Measurements from ENCODE around the gene DNAJC8.

Gene DNAJC8

GRCh38 chr1:28197682-28198415 lies 35.0 kb downstream of the DNAJC8 start:
- no peak overlapping the region for H3K9ac ChIP-seq (ENCODE audit: low read length)
- H3K9me3 ChIP-seq (ENCODE audit: control insufficient read depth, low read length): no peaks in the 10 kb centered on the region
- H3K36me3 ChIP-seq (ENCODE audit: control insufficient read depth, insufficient read depth, low read length, severe bottlenecking): peaks cover 36% of the 10 kb centered on the region
- H3K4me3 ChIP-seq (ENCODE audit: low read length): no peak overlapping the region
- H3K4me1 ChIP-seq (ENCODE audit: control insufficient read depth, insufficient read depth, low read length): no peaks in the 10 kb centered on the region
- no peaks in the 10 kb centered on the region for H3K27me3 ChIP-seq (replicated peaks; ENCODE audit: control insufficient read depth, insufficient read depth, low read length)
- no peak for DNase-seq (ENCODE audit: low read depth)

DNA sequence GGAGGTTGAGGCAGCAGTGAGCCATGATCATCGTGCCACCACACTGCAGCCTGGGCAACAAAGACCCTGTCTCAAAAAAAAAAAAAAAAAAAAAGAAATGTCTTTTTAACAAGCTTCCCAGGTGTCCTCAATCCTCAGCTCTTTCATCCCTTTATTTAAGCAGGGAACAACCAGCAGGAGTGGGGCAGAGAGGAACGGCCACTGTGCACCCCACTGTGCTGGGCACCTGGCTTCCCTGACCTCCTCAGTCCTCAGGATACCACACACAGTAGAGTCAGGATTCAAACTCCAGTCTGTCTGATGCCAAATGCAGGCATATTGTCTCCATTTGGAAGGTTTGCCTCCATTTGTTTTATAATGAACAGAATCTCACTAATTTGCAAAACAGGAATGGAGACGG lies 36.5 kb downstream of the DNAJC8 start:
- no peak for DNase-seq (ENCODE audit: low read depth)
- H3K9ac ChIP-seq (ENCODE audit: low read length): no peak overlapping the region
- H3K27me3 ChIP-seq (replicated peaks; ENCODE audit: control insufficient read depth, insufficient read depth, low read length): no peaks in the 10 kb centered on the region
- H3K36me3 ChIP-seq (ENCODE audit: control insufficient read depth, insufficient read depth, low read length, severe bottlenecking): peaks cover 28% of the 10 kb centered on the region
- H3K9me3 ChIP-seq (ENCODE audit: control insufficient read depth, low read length): no peaks in the 10 kb centered on the region
- no peak overlapping the region for H3K4me3 ChIP-seq (ENCODE audit: low read length)
- H3K4me1 ChIP-seq (ENCODE audit: control insufficient read depth, insufficient read depth, low read length): no peaks in the 10 kb centered on the region

DNA sequence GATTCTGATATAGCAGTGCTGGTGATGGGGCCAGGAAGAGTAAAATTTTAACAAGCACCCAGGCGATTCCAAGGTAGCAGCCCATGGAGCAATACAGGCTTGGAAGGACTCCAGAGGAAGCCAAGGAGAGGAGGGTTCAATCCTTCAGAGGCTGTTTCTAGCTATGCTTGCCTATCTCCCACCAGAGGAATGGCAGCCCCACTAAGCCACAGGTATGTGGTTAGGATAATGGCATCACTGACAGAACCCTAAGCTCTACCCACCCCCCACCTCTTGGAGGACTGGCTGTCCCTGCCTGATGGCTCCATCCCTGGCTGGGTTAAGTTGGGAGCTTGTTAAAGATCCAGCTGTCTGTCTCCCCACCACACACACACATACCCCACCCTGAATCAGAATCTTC lies 37.0 kb downstream of the DNAJC8 start:
- Histone ChIP-seq H3K27me3 (replicated peaks; ENCODE audit: control insufficient read depth, insufficient read depth, low read length) (no peaks in the 10 kb centered on the region), H3K9me3 (ENCODE audit: control insufficient read depth, low read length) (no peaks in the 10 kb centered on the region), H3K36me3 (ENCODE audit: control insufficient read depth, insufficient read depth, low read length, severe bottlenecking) (peaks cover 23% of the 10 kb centered on the region), H3K4me1 (ENCODE audit: control insufficient read depth, insufficient read depth, low read length) (no peaks in the 10 kb centered on the region), H3K9ac (ENCODE audit: low read length) (no peak overlapping the region), H3K4me3 (ENCODE audit: low read length) (no peak overlapping the region)
- no peak for DNase-seq (ENCODE audit: low read depth)

GRCh38 chr1:28194326-28195035 lies 38.3 kb downstream of the DNAJC8 start:
- H3K4me3 ChIP-seq (ENCODE audit: low read length): no peak overlapping the region
- no peaks in the 10 kb centered on the region for H3K4me1 ChIP-seq (ENCODE audit: control insufficient read depth, insufficient read depth, low read length)
- DNase-seq (ENCODE audit: low read depth): no peak
- no peaks in the 10 kb centered on the region for H3K27me3 ChIP-seq (replicated peaks; ENCODE audit: control insufficient read depth, insufficient read depth, low read length)
- H3K36me3 ChIP-seq (ENCODE audit: control insufficient read depth, insufficient read depth, low read length, severe bottlenecking): peaks cover 11% of the 10 kb centered on the region
- H3K9me3 ChIP-seq (ENCODE audit: control insufficient read depth, low read length): no peaks in the 10 kb centered on the region
- no peak overlapping the region for H3K9ac ChIP-seq (ENCODE audit: low read length)

- Histone ChIP-seq H3K4me1 (ENCODE audit: control insufficient read depth, insufficient read depth, low read length) (no peaks in the 10 kb centered on the region), H3K36me3 (ENCODE audit: control insufficient read depth, insufficient read depth, low read length, severe bottlenecking) (peaks cover 3% of the 10 kb centered on the region), H3K9me3 (ENCODE audit: control insufficient read depth, low read length) (no peaks in the 10 kb centered on the region), H3K4me3 (ENCODE audit: low read length) (no peak overlapping the region), H3K9ac (ENCODE audit: low read length) (no peak overlapping the region), H3K27me3 (replicated peaks; ENCODE audit: control insufficient read depth, insufficient read depth, low read length) (no peaks in the 10 kb centered on the region)
- no peak for DNase-seq (ENCODE audit: low read depth)
Measured at GRCh38 chr1:28193701-28194161, 39.1 kb downstream of the DNAJC8 start.

DNA sequence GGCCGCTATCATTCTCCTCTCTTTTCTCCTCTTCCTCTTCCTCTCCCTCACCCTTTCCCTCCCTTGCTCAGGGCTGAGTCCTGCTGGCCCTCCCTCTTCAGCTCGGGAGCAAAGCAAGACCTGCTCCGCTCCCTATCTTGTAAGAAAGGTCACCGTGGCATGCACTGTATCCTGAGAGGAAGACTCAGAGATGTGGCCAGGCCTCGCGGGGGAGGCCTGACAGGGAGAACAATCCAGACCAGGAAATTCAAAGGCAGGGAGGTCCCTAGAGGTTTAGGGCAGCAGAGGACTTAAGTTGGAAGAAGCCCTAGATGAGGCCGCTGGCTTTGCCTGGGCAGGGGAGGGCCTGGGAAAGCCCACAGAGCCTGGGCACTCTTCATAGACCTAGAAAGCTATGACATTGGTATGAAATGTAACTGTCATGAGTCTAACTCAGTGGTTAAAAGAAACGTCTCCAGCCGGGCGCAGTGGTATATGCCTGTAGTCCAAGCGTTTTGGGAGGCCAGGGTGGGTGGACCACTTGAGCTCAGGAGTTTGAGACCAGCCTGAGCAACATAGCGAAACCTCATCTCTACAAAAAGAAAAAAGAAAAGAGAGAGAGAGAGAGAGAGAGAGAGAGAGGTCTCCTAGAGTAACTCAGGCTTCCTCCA lies 41.7 kb downstream of the DNAJC8 start:
- no peak overlapping the region for H3K9ac ChIP-seq (ENCODE audit: low read length)
- H3K4me1 ChIP-seq (ENCODE audit: control insufficient read depth, insufficient read depth, low read length): no peaks in the 10 kb centered on the region
- no peaks in the 10 kb centered on the region for H3K27me3 ChIP-seq (replicated peaks; ENCODE audit: control insufficient read depth, insufficient read depth, low read length)
- H3K9me3 ChIP-seq (ENCODE audit: control insufficient read depth, low read length): no peaks in the 10 kb centered on the region
- H3K36me3 ChIP-seq (ENCODE audit: control insufficient read depth, insufficient read depth, low read length, severe bottlenecking): no peaks in the 10 kb centered on the region
- H3K4me3 ChIP-seq (ENCODE audit: low read length): no peak overlapping the region
- DNase-seq (ENCODE audit: low read depth): no peak

DNA sequence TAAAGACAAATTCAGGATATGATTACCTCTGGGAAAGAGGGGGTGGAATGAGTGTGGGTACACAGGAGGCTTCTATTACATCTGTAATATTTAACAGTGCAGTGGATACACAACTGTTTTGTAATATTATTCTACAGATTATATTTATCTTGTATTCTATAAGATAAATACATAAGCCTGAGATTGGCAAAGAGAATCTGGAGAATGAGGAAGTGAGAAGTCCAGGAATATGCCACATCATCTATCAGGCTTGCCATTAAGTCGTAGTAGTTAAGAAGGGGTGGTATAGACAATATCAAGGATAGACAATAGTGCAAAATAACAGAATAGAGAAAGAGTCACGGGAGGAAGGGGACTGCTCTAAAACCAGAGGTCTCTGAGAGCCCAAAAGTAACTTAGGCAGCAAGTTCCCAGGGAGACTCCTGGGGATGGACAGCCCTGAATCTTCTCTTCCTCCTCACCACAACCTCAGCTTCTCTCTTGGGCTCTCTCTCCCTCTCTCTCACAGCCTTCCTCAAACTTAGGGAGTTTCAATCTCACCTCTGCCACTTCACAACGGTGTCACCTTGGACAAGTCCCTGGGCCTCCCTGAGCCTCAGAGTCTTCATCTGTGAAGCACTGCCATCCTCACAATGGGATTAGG lies 42.4 kb downstream of the DNAJC8 start:
- H3K4me3 ChIP-seq (ENCODE audit: low read length): no peak overlapping the region
- H3K27me3 ChIP-seq (replicated peaks; ENCODE audit: control insufficient read depth, insufficient read depth, low read length): no peaks in the 10 kb centered on the region
- no peaks in the 10 kb centered on the region for H3K9me3 ChIP-seq (ENCODE audit: control insufficient read depth, low read length)
- no peaks in the 10 kb centered on the region for H3K36me3 ChIP-seq (ENCODE audit: control insufficient read depth, insufficient read depth, low read length, severe bottlenecking)
- peak; percentile 13 for DNase-seq (ENCODE audit: low read depth)
- no peaks in the 10 kb centered on the region for H3K4me1 ChIP-seq (ENCODE audit: control insufficient read depth, insufficient read depth, low read length)
- H3K9ac ChIP-seq (ENCODE audit: low read length): no peak overlapping the region

- DNase-seq (ENCODE audit: low read depth): no peak
- no peak overlapping the region for H3K4me3 ChIP-seq (ENCODE audit: low read length)
- no peak overlapping the region for H3K9ac ChIP-seq (ENCODE audit: low read length)
- H3K4me1 ChIP-seq (ENCODE audit: control insufficient read depth, insufficient read depth, low read length): no peaks in the 10 kb centered on the region
- no peaks in the 10 kb centered on the region for H3K27me3 ChIP-seq (replicated peaks; ENCODE audit: control insufficient read depth, insufficient read depth, low read length)
- no peaks in the 10 kb centered on the region for H3K36me3 ChIP-seq (ENCODE audit: control insufficient read depth, insufficient read depth, low read length, severe bottlenecking)
- no peaks in the 10 kb centered on the region for H3K9me3 ChIP-seq (ENCODE audit: control insufficient read depth, low read length)
Measured at GRCh38 chr1:28185071-28185470, 47.8 kb downstream of the DNAJC8 start.

DNA sequence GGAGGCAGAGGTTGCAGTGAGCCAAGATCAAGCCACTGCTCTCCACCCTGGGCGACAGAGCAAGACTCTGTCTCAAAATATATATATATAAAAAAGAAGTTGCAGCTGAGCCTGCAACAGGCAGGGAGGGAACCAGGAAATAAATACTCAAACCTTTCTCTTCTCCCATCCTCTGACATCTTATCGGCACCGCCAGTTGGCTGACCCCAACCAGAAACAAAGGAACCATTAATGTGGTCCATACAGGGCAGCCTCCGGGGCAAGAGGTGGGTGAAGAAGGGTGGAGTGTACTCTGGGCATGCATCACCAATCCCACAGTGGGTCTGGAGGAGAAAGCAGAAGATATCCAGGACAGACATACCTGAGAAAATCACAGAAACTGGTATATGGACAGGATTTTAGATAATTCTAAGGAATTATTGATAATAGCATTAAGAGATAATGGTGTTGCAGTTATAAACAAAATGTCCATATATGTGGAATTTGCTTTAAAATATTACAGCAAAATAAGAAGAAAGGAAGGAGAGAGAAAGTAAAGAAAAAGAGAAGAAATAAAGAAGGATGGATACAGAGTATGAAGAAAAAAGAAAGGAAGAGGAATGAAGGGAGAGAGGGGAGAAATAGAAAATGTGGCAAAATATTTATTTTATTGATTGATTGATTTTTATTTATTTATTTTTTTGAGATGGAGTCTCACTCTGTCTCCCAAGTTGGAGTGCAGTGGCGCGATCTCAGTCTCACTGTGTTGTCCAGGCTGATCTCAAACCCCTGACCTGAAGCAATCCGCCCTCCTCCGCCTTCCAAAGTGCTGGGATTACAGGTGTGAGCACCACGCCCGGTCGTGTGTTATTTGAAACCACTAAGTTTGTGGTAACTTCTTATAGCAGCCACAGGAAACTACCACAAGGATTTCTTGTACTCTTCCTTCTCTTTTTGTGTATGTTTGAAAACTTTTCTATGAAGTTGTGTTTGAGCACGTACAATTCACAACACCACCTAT lies 52.2 kb downstream of the DNAJC8 start:
- DNase-seq (ENCODE audit: low read depth): no peak
- no peaks in the 10 kb centered on the region for H3K27me3 ChIP-seq (replicated peaks; ENCODE audit: control insufficient read depth, insufficient read depth, low read length)
- H3K4me1 ChIP-seq (ENCODE audit: control insufficient read depth, insufficient read depth, low read length): peaks cover 16% of the 10 kb centered on the region
- no peak overlapping the region for H3K4me3 ChIP-seq (ENCODE audit: low read length)
- H3K9me3 ChIP-seq (ENCODE audit: control insufficient read depth, low read length): no peaks in the 10 kb centered on the region
- H3K36me3 ChIP-seq (ENCODE audit: control insufficient read depth, insufficient read depth, low read length, severe bottlenecking): no peaks in the 10 kb centered on the region
- H3K9ac ChIP-seq (ENCODE audit: low read length): no peak overlapping the region

- H3K4me1 ChIP-seq (ENCODE audit: control insufficient read depth, insufficient read depth, low read length): peaks cover 32% of the 10 kb centered on the region
- no peak overlapping the region for H3K4me3 ChIP-seq (ENCODE audit: low read length)
- H3K9ac ChIP-seq (ENCODE audit: low read length): no peak overlapping the region
- no peaks in the 10 kb centered on the region for H3K27me3 ChIP-seq (replicated peaks; ENCODE audit: control insufficient read depth, insufficient read depth, low read length)
- no peaks in the 10 kb centered on the region for H3K9me3 ChIP-seq (ENCODE audit: control insufficient read depth, low read length)
- no peak for DNase-seq (ENCODE audit: low read depth)
- H3K36me3 ChIP-seq (ENCODE audit: control insufficient read depth, insufficient read depth, low read length, severe bottlenecking): no peaks in the 10 kb centered on the region
Measured at GRCh38 chr1:28178690-28179485, 53.9 kb downstream of the DNAJC8 start.

All from adipocyte (in vitro differentiated cells).